NCI-H748 (cell line): ENCODE data around the gene TYW3.
"Not testable (repeated sequence)": the region's sequence is repeated elsewhere in the genome, so short reads cannot be mapped to it uniquely, and the experiment has no call there.

Experiments
- DNase-seq: peaks from one replicate; lab custom pipeline; 2025; ENCODE audit not compliant: unreplicated experiment; lab: John Stamatoyannopoulos, UW

Gene TYW3

GRCh38 chr1:74731399-74732052, 1.4 kb upstream of the TYW3 start:
- DNase-seq, result no peak

- peak; percentile 57 for DNase-seq
These were observed 643 bp upstream of the TYW3 start for GRCh38 chr1:74732071-74732946.

- peak; percentile 84 for DNase-seq
These were observed 892 bp downstream of the TYW3 start for GRCh38 chr1:74733604-74734484.

GRCh38 chr1:74737333-74737732, 4.4 kb downstream of the TYW3 start:
- DNase-seq, result no peak

GRCh38 chr1:74740307-74740980, 7.5 kb downstream of the TYW3 start:
- DNase-seq, result not testable (repeated sequence)

GRCh38 chr1:74745247-74745646, 12.3 kb downstream of the TYW3 start:
- not testable (repeated sequence) for DNase-seq

GRCh38 chr1:74748960-74749359, 16.0 kb downstream of the TYW3 start:
- no peak for DNase-seq

GRCh38 chr1:74753104-74753503, 20.2 kb downstream of the TYW3 start:
- DNase-seq, result no peak

- no peak for DNase-seq
These were observed 22.5 kb downstream of the TYW3 start for GRCh38 chr1:74755475-74755874.

GRCh38 chr1:74756650-74757049, 23.7 kb downstream of the TYW3 start:
- DNase-seq, result not testable (repeated sequence)

- no peak for DNase-seq
These were observed 30.9 kb downstream of the TYW3 start for GRCh38 chr1:74763807-74764206.

- DNase-seq, result no peak
These were observed 33.6 kb downstream of the TYW3 start for GRCh38 chr1:74766579-74766978.

- no peak for DNase-seq
These were observed 34.5 kb downstream of the TYW3 start for GRCh38 chr1:74767490-74767889.

- DNase-seq, result peak; percentile 75
These were observed 39.1 kb downstream of the TYW3 start for GRCh38 chr1:74771913-74772515.

GRCh38 chr1:74772945-74773344, 40.0 kb downstream of the TYW3 start:
- DNase-seq, result no peak

GRCh38 chr1:74773582-74773981, 40.6 kb downstream of the TYW3 start:
- peak; percentile 19 for DNase-seq

- DNase-seq, result peak; percentile 44
These were observed 42.8 kb downstream of the TYW3 start for GRCh38 chr1:74775735-74776134.

GRCh38 chr1:74777525-74777924, 44.6 kb downstream of the TYW3 start:
- no peak for DNase-seq

- no peak for DNase-seq
These were observed 46.8 kb downstream of the TYW3 start for GRCh38 chr1:74779750-74780149.

- DNase-seq, result no peak
These were observed 47.6 kb downstream of the TYW3 start for GRCh38 chr1:74780594-74780993.
